HG02642 (cell line): ENCODE measurements around the gene RSPO1.

Source experiments
- ATAC-seq: cut with Tn5 transposase; IDR thresholded peaks from one replicate; pipeline ENCODE4 v1.9.1; 2021; ENCODE audit warnings: mild to moderate bottlenecking; ENCODE audit not compliant: unreplicated experiment, poor library complexity

The RSPO1 gene

GRCh38 chr1:37628026-37628556, 6.6 kb downstream of the RSPO1 start:
- no peak for ATAC-seq

- no peak for ATAC-seq
Measured at GRCh38 chr1:37622131-37622530, 12.6 kb downstream of the RSPO1 start.

- ATAC-seq, result no peak
Measured at GRCh38 chr1:37621326-37621870, 13.3 kb downstream of the RSPO1 start.

GRCh38 chr1:37620707-37621106, 14.0 kb downstream of the RSPO1 start:
- ATAC-seq, result no peak

GRCh38 chr1:37616330-37616729, 18.4 kb downstream of the RSPO1 start:
- ATAC-seq, result no peak

- ATAC-seq, result no peak
Measured at GRCh38 chr1:37614105-37614504, 20.6 kb downstream of the RSPO1 start.

GRCh38 chr1:37612186-37612585, 22.5 kb downstream of the RSPO1 start:
- no peak for ATAC-seq

GRCh38 chr1:37609994-37610393, 24.7 kb downstream of the RSPO1 start:
- no peak for ATAC-seq

- no peak for ATAC-seq
Measured at GRCh38 chr1:37609002-37609401, 25.7 kb downstream of the RSPO1 start.

GRCh38 chr1:37606481-37607263, 28.0 kb downstream of the RSPO1 start:
- no peak for ATAC-seq

GRCh38 chr1:37605806-37606474, 28.8 kb downstream of the RSPO1 start:
- no peak for ATAC-seq

- ATAC-seq, result no peak
Measured at GRCh38 chr1:37605061-37605650, 29.5 kb downstream of the RSPO1 start.

GRCh38 chr1:37602750-37603694, 31.7 kb downstream of the RSPO1 start:
- no peak for ATAC-seq

GRCh38 chr1:37601441-37601840, 33.3 kb downstream of the RSPO1 start:
- ATAC-seq, result no peak

- no peak for ATAC-seq
Measured at GRCh38 chr1:37599940-37600339, 34.8 kb downstream of the RSPO1 start.

GRCh38 chr1:37596182-37596667, 38.5 kb downstream of the RSPO1 start:
- ATAC-seq, result no peak

- peak; percentile 98 for ATAC-seq
Measured at GRCh38 chr1:37595440-37596181, 39.1 kb downstream of the RSPO1 start, which contains the start of gene GNL2. Gene GNL2, minus strand, starts transcription at chr1:37595937. Its CDS starts 115 bp downstream, at chr1:37595822.

GRCh38 chr1:37593726-37594125, 41.0 kb downstream of the RSPO1 start:
- no peak for ATAC-seq

- ATAC-seq, result no peak
Measured at GRCh38 chr1:37588939-37589338, 45.8 kb downstream of the RSPO1 start.
